Right lobe of liver (tissue), 6 donors: ENCODE results near the gene IL17C. TPM values are rescaled to one million over a fixed set of nuclear protein-coding genes. Genes with fewer than 3 reads are reported as not detected.
A peak's percentile ranks its signal among the peaks of the same experiment; 100 is the strongest.

Experiments used
- ATAC-seq, 4 donors: fragments of 200-7000 bp; cut with Tn5 transposase; one replicate each; pipeline ENCODE4 v1.9.1; 2020; ENCODE audit warnings: mild to moderate bottlenecking in 4 of 4, moderate library complexity in 4 of 4
- DNase-seq, 3 donors: peaks; one replicate each; pipeline ENCODE4 v3.0.0-alpha.2; 2020
- H3K27ac ChIP-seq, 3 donors: fragments of 200-600 bp; one replicate each; pipeline ENCODE4 v1.8.0; 2022
- H3K27me3 ChIP-seq, 2 donors: fragments of 200-600 bp; one replicate each; pipeline ENCODE4 v1.8.0; 2022
- H3K36me3 ChIP-seq, 4 donors: fragments of 200-600 bp; sonication (generic) in 1 of 4; one replicate each; pipeline versions ENCODE4 v1.5.1 to v1.8.0; 2017 to 2022; ENCODE audit warnings: control low read depth in 1 of 4
- H3K4me1 ChIP-seq, 4 donors: fragments of 200-600 bp; sonication (generic) in 1 of 4; one replicate each; pipeline versions ENCODE4 v1.5.1 to v1.8.0; 2017 to 2022; ENCODE audit warnings: control low read depth in 1 of 4
- H3K4me3 ChIP-seq, 3 donors: fragments of 200-600 bp; one replicate each; pipeline ENCODE4 v1.8.0; 2022
- H3K9me3 ChIP-seq, 4 donors: fragments of 200-600 bp; sonication (generic) in 1 of 4; one replicate each; pipeline versions ENCODE4 v1.5.1 to v1.8.0; 2017 to 2022; ENCODE audit warnings: control low read depth in 1 of 4
- POLR2A ChIP-seq: fragments of 450-650 bp; IDR thresholded peaks from one replicate; pipeline ENCODE4 v1.6.1; 2017; ENCODE audit warnings: antibody characterized with exemption, mild to moderate bottlenecking
- WGBS: methylation state at CpG from one replicate; pipeline ENCODE4 v1.1.6; 2018; ENCODE audit warnings: low coverage, low lambda C conversion rate; ENCODE audit not compliant: insufficient coverage; ENCODE audit errors: missing lambda C conversion rate; 5-methylcytosine and 5-hydroxymethylcytosine counted together
- intact Hi-C, 2 donors: fragments of 100-400 bp; cut with DNase I; formaldehyde crosslinking; loops; one replicate each; pipeline versions ENCODE4 v1.11.2 to v1.14.1; 2022
- total RNA-seq, 6 experiments: library from RNA; depleted of rRNA in 2 of 6; stranded (reverse); fragments of >200 nt in 2 of 6; fragmentation: NEBNext Ultra II Directional in 3 of 6; extraction: Animal tissue kit (Norgen Biotek cat#: 25700) in 3 of 6; gene quantifications; one replicate each; pipeline versions ENCODE4 v1.1.0 to v1.2.4, GENCODE V29; 2016 to 2023
- TF ChIP-seq, protein P1 (sequence below), 4 donors: fragments of 200-600 bp in 3 of 4; fragments of 450-650 bp in 1 of 4; IDR thresholded peaks; one replicate each; pipeline versions ENCODE4 v1.5.1 to v1.8.0; 2016 to 2022; ENCODE audit warnings: antibody characterized with exemption in 4 of 4, mild to moderate bottlenecking in 2 of 4
- donor health status: DM: no; HTN: yes; CAD: no.
- donor health status: DM: no; HTN: no; CAD: no.
- donor health status: DM: no; HTN: no; CAD: no.
- donor health status: DM: no; HTN: yes; CAD: no.
- donor health status: DM: no; HTN: yes; CAD: no.

Gene IL17C
- total RNA-seq, 6 experiments from 2014 or later = not detected

DNA sequence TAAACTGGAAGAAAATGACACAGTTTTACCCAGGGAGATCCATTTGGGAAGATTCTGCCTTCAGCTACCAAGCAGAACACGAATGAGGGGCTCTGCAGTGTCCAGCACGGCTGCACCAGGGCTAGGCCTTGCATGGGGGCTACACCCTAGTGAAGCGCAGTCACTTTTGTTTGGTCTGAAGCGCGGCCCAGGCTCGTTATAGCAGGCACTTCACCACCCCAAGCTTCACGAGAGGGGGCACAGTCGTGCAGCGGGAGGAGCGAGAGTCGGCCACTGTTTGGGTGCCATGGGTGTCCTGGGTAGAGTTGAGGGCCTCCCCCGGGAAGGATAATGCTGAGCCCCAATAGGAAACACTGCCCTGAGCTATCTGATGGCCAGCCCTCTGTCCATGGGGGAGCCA, 21.6 kb upstream of the IL17C start:
- ATAC-seq = no peak
- H3K27me3 ChIP-seq = no peaks in the 10 kb centered on the region
- H3K27ac ChIP-seq = peak overlapping the region in 1 of 3 donors; percentile 47
- peaks cover 0 to 42% (median 22%) of the 10 kb centered on the region in 4 donors for H3K4me1 ChIP-seq
- no peaks in the 10 kb centered on the region for H3K9me3 ChIP-seq
- intact Hi-C loops = no loop called here
- H3K36me3 ChIP-seq = no peaks in the 10 kb centered on the region
- TF ChIP-seq, protein P1, sequence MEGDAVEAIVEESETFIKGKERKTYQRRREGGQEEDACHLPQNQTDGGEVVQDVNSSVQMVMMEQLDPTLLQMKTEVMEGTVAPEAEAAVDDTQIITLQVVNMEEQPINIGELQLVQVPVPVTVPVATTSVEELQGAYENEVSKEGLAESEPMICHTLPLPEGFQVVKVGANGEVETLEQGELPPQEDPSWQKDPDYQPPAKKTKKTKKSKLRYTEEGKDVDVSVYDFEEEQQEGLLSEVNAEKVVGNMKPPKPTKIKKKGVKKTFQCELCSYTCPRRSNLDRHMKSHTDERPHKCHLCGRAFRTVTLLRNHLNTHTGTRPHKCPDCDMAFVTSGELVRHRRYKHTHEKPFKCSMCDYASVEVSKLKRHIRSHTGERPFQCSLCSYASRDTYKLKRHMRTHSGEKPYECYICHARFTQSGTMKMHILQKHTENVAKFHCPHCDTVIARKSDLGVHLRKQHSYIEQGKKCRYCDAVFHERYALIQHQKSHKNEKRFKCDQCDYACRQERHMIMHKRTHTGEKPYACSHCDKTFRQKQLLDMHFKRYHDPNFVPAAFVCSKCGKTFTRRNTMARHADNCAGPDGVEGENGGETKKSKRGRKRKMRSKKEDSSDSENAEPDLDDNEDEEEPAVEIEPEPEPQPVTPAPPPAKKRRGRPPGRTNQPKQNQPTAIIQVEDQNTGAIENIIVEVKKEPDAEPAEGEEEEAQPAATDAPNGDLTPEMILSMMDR (IDR thresholded peaks at IDR 0.05) = no peak
- TF ChIP-seq POLR2A = no peak
- no peak overlapping the region for H3K4me3 ChIP-seq
- WGBS = 86% methylated on average over 5 of the region's 12 CpGs
- DNase-seq = no peak

DNA sequence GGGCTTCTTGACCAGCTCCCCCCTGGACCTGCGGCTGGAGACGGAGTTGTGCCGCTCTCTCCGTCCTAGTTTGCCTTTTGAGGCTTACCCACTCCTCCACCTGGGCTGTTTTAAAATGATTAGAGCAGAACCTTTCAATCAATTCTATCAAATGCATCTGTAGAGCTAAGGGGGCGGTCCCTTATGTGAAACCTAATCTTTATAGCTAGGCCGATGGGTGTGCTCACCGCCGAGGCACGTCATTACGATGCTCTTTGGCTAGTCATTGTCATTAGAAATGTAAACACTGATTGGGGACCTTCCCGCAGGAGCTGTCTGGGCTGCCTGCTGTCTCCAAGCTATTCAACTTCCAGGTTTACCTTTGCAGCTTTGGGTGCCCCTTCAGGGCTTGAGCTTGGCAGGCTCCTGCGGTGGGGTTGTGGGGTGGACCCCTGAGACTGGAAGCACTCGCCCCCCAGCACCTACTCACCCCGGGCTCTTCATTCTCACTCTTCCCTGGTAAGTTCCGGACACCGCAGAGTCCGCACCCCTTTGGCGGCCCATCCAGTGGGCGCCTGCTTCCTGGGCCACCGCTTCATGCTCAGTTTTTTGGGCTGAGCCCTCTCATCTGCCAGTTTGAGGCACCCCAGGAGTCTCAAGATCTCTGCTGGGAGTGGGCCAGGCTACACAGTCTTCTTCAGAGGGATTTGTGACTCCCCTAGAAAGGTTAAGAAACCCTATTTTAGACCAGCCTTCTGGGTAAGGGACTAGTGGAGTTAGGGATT, 20.9 kb upstream of the IL17C start:
- H3K27me3 ChIP-seq = no peaks in the 10 kb centered on the region
- DNase-seq (no peak), ATAC-seq (peak in 1 of 4 donors; percentile 2)
- no peaks in the 10 kb centered on the region for H3K9me3 ChIP-seq
- 84% methylated on average over 10 of the region's 20 CpGs for WGBS
- intact Hi-C loops = no loop called here
- H3K4me3 ChIP-seq = no peak overlapping the region
- H3K36me3 ChIP-seq = peaks cover 0 to 5% (median 2%) of the 10 kb centered on the region in 4 donors
- peak overlapping the region in 1 of 3 donors; percentile 63 for H3K27ac ChIP-seq
- TF ChIP-seq, protein P1 (IDR thresholded peaks at IDR 0.05) = no peak
- TF ChIP-seq POLR2A = no peak
- peaks cover 0 to 42% (median 22%) of the 10 kb centered on the region in 4 donors for H3K4me1 ChIP-seq

- Histone ChIP-seq H3K4me1 (peaks cover 0 to 42% (median 22%) of the 10 kb centered on the region in 4 donors), H3K27ac (peak overlapping the region in 2 of 3 donors; percentile 50 to 63), H3K9me3 (no peaks in the 10 kb centered on the region), H3K27me3 (no peaks in the 10 kb centered on the region), H3K36me3 (peaks cover 0 to 15% (median 7%) of the 10 kb centered on the region in 4 donors), H3K4me3 (no peak overlapping the region)
- ATAC-seq (peak; percentile 77 to 92 (median 80)), DNase-seq (peak; percentile 84 to 89 (median 86))
- intact Hi-C loops = no loop called here
- TF ChIP-seq, protein P1 (IDR thresholded peaks at IDR 0.05) = peak in 1 of 4 donors; percentile 10
- TF ChIP-seq POLR2A = no peak
- 12% methylated on average over 8 of the region's 20 CpGs for WGBS
These were observed 20.0 kb upstream of the IL17C start for GRCh38 chr16:88618182-88618955.

DNA sequence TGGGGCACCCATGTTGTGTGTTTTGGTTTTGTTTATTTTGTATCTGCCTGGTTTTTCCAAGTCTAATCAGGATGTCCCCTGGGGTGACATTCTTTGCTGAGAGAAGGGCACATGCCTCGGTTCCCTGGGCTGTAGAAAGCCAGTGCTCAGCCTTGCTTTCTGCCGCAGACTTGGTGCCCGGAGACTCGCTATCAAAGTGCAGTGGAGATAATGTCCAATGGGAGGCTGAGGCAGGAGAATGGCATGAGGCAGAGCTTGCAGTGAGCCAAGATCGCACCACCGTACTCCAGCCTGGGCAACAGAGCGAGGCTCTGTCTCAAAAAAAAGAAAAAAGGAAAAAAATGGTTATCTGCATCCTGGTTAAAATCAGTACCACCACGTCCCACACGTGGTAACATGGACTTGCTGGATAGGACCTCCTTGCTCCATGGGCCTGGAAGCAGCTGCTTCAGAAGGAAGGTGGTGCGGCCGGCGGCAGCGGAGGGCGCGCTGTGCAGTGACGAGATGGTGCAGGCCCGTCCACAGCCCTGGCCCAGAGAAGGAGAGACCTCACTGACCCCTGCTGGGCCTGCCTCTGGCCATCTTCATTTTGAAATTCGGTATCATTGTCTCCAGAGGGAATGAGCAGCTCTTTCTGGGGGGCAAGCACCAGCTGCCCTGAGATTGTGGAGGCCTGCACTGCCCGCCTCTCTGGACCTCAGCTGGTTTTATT, 19.3 kb upstream of the IL17C start:
- H3K4me3 ChIP-seq = no peak overlapping the region
- H3K4me1 ChIP-seq = peaks cover 0 to 42% (median 22%) of the 10 kb centered on the region in 4 donors
- peak in 1 of 4 donors; percentile 11 for ATAC-seq
- no peaks in the 10 kb centered on the region for H3K9me3 ChIP-seq
- peaks cover 0 to 21% (median 9%) of the 10 kb centered on the region in 4 donors for H3K36me3 ChIP-seq
- 84% methylated on average over 9 of the region's 19 CpGs for WGBS
- H3K27me3 ChIP-seq = no peaks in the 10 kb centered on the region
- intact Hi-C loops = no loop called here
- H3K27ac ChIP-seq = peak overlapping the region in 2 of 3 donors; percentile 50 to 58
- TF ChIP-seq POLR2A = no peak
- TF ChIP-seq, protein P1 (IDR thresholded peaks at IDR 0.05) = no peak
- no peak for DNase-seq
